CD4-positive, CD25-positive, alpha-beta regulatory T cell (primary cell): ENCODE results near the gene CAST. TPM values are rescaled to one million over a fixed set of nuclear protein-coding genes. Genes with fewer than 3 reads are reported as not detected.

ENCODE experiments used
- ATAC-seq, 2 donors: fragments of 150-1000 bp; cut with Tn5 transposase; one replicate each; pipeline ENCODE4 v1.10.0; 2021; ENCODE audit warnings: low read depth in 2 of 2, moderate number of reproducible peaks in 2 of 2, moderate library complexity in 1 of 2
- DNase-seq, 3 donors: peaks; one replicate each; pipeline versions ENCODE4 v3.0.0 to v3.0.0-alpha.2; 2012 to 2022; ENCODE audit warnings: mixed read lengths in 1 of 3
- H3K27ac ChIP-seq: one replicate; pipeline ENCODE4 v1.7.0; 2013; ENCODE audit warnings: mild to moderate bottlenecking, low read length; ENCODE audit not compliant: insufficient read depth, poor library complexity, severe bottlenecking
- H3K27me3 ChIP-seq: one replicate; pipeline ENCODE4 v1.7.0; 2013; ENCODE audit warnings: low read length; ENCODE audit not compliant: control insufficient read depth, insufficient read depth
- H3K36me3 ChIP-seq: one replicate; pipeline ENCODE4 v1.7.0; 2013; ENCODE audit warnings: mild to moderate bottlenecking, low read length, moderate library complexity; ENCODE audit not compliant: control insufficient read depth, insufficient read depth
- H3K4me1 ChIP-seq: 2 replicates; pipeline ENCODE4 v1.7.0; 2013; ENCODE audit warnings: mild to moderate bottlenecking, low read length; ENCODE audit not compliant: insufficient read depth, control insufficient read depth, poor library complexity, severe bottlenecking
- H3K4me3 ChIP-seq: one replicate; pipeline ENCODE4 v1.7.0; 2013; ENCODE audit warnings: low read depth, mild to moderate bottlenecking, low read length, moderate library complexity
- H3K9me3 ChIP-seq, 2 experiments: 1 replicate in 1 of 2; 2 replicates in 1 of 2; pipeline ENCODE4 v1.7.0; 2013; ENCODE audit warnings: low read length in 2 of 2, mild to moderate bottlenecking in 1 of 2, moderate library complexity in 1 of 2; ENCODE audit not compliant: control insufficient read depth in 2 of 2
- H3K27ac Mint-ChIP-seq, 3 donors: one replicate each; pipeline ENCODE4 v1.8.0; 2020 to 2022; ENCODE audit warnings: mild to moderate bottlenecking in 3 of 3, mixed read lengths in 3 of 3, moderate library complexity in 2 of 3
- H3K27me3 Mint-ChIP-seq: one replicate; pipeline ENCODE4 v1.8.0; 2022; ENCODE audit warnings: mild to moderate bottlenecking, mixed read lengths
- H3K36me3 Mint-ChIP-seq: one replicate; pipeline ENCODE4 v1.8.0; 2020; ENCODE audit warnings: mixed read lengths
- H3K4me1 Mint-ChIP-seq, 4 donors: one replicate each; pipeline ENCODE4 v1.8.0; 2020 to 2022; ENCODE audit warnings: mixed read lengths in 4 of 4, mild to moderate bottlenecking in 1 of 4
- H3K4me3 Mint-ChIP-seq, 4 donors: one replicate each; pipeline ENCODE4 v1.8.0; 2020 to 2022; ENCODE audit warnings: mild to moderate bottlenecking in 4 of 4, mixed read lengths in 4 of 4, moderate library complexity in 3 of 4
- H3K9me3 Mint-ChIP-seq, 7 donors: one replicate each; pipeline ENCODE4 v1.8.0; 2020 to 2022; ENCODE audit warnings: mixed read lengths in 7 of 7, mild to moderate bottlenecking in 3 of 7, moderate library complexity in 2 of 7
- polyA plus RNA-seq, 4 donors: library from polyadenylated mRNA; unstranded; fragments of 300-500 nt; fragmentation: Illumina TruSeq; gene quantifications; one replicate each; pipeline ENCODE4 v1.2.3, GENCODE V29; 2021
- total RNA-seq: library from RNA; stranded (reverse); gene quantifications from one replicate; pipeline ENCODE4 v1.2.3, GENCODE V29; 2022

The CAST gene
- total and polyA plus RNA-seq, 5 donors from 2014 or later, result 37.8 to 374 (median 48.2) TPM

GRCh38 chr5:96716007-96716406, 53.8 kb downstream of the CAST start:
- no peaks in the 10 kb centered on the region for H3K9me3 Mint-ChIP-seq
- peaks cover 20% of the 10 kb centered on the region for H3K36me3 Mint-ChIP-seq
- no peaks in the 10 kb centered on the region for H3K27me3 ChIP-seq
- peak; percentile 77 to 81 for ATAC-seq
- H3K27me3 Mint-ChIP-seq, result no peaks in the 10 kb centered on the region
- no peaks in the 10 kb centered on the region for H3K9me3 ChIP-seq
- H3K4me1 Mint-ChIP-seq, result peaks cover 44 to 83% (median 74%) of the 10 kb centered on the region in 4 donors
- peaks cover 40% of the 10 kb centered on the region for H3K4me1 ChIP-seq
- H3K27ac ChIP-seq, result peak overlapping the region; percentile 90
- peak overlapping the region; percentile 55 for H3K4me3 ChIP-seq
- H3K27ac Mint-ChIP-seq, result peak overlapping the region; percentile 92 to 99 (median 95)
- H3K4me3 Mint-ChIP-seq, result peak overlapping the region; percentile 52 to 78 (median 68)
- peak; percentile 39 to 80 (median 74) for DNase-seq
- H3K36me3 ChIP-seq, result peaks cover 4% of the 10 kb centered on the region

- Histone ChIP-seq H3K4me3 (peak overlapping the region; percentile 55), H3K9me3 (no peaks in the 10 kb centered on the region)
- peak overlapping the region in 3 of 4 donors; percentile 13 to 78 (median 52) for H3K4me3 Mint-ChIP-seq
Measured at GRCh38 chr5:96716716-96717115, 54.5 kb downstream of the CAST start.

GRCh38 chr5:96717874-96718273, 55.7 kb downstream of the CAST start:
- Mint-ChIP-seq H3K36me3 (peaks cover 20% of the 10 kb centered on the region), H3K9me3 (no peaks in the 10 kb centered on the region), H3K4me3 (peak overlapping the region in 1 of 4 donors; percentile 23), H3K4me1 (peaks cover 44 to 78% (median 71%) of the 10 kb centered on the region in 4 donors), H3K27me3 (no peaks in the 10 kb centered on the region), H3K27ac (peak overlapping the region; percentile 22 to 99 (median 81))
- Histone ChIP-seq H3K4me1 (peaks cover 40% of the 10 kb centered on the region), H3K9me3 (no peaks in the 10 kb centered on the region), H3K4me3 (no peak overlapping the region), H3K27ac (no peak overlapping the region), H3K27me3 (no peaks in the 10 kb centered on the region), H3K36me3 (peaks cover 4% of the 10 kb centered on the region)
- DNase-seq (no peak), ATAC-seq (no peak)

More at GRCh38 chr5:96716716-96717115, 54.5 kb downstream of the CAST start:
- peak overlapping the region; percentile 92 to 99 (median 94) for H3K27ac Mint-ChIP-seq
- Histone ChIP-seq H3K27ac (peak overlapping the region; percentile 90), H3K27me3 (no peaks in the 10 kb centered on the region), H3K36me3 (peaks cover 4% of the 10 kb centered on the region), H3K4me1 (peaks cover 40% of the 10 kb centered on the region)
- DNase-seq (no peak), ATAC-seq (no peak)
- peaks cover 42 to 84% (median 74%) of the 10 kb centered on the region in 4 donors for H3K4me1 Mint-ChIP-seq
- H3K9me3 Mint-ChIP-seq, result no peaks in the 10 kb centered on the region
- H3K36me3 Mint-ChIP-seq, result peaks cover 20% of the 10 kb centered on the region
- no peaks in the 10 kb centered on the region for H3K27me3 Mint-ChIP-seq

- Mint-ChIP-seq H3K27ac (peak overlapping the region; percentile 16 to 99 (median 53)), H3K9me3 (no peaks in the 10 kb centered on the region), H3K4me1 (peaks cover 44 to 76% (median 69%) of the 10 kb centered on the region in 4 donors), H3K4me3 (peak overlapping the region in 1 of 4 donors; percentile 1), H3K36me3 (peaks cover 22% of the 10 kb centered on the region), H3K27me3 (no peaks in the 10 kb centered on the region)
- no peak overlapping the region for H3K27ac ChIP-seq
- ATAC-seq, result no peak
- H3K27me3 ChIP-seq, result no peaks in the 10 kb centered on the region
- peaks cover 40% of the 10 kb centered on the region for H3K4me1 ChIP-seq
- DNase-seq, result no peak
- no peaks in the 10 kb centered on the region for H3K9me3 ChIP-seq
- peaks cover 4% of the 10 kb centered on the region for H3K36me3 ChIP-seq
- no peak overlapping the region for H3K4me3 ChIP-seq
Measured at GRCh38 chr5:96718635-96719077, 56.5 kb downstream of the CAST start.

- ATAC-seq, result no peak
- Histone ChIP-seq H3K27ac (no peak overlapping the region), H3K27me3 (no peaks in the 10 kb centered on the region), H3K4me3 (no peak overlapping the region), H3K36me3 (peaks cover 18% of the 10 kb centered on the region), H3K4me1 (peaks cover 24% of the 10 kb centered on the region), H3K9me3 (no peaks in the 10 kb centered on the region)
- Mint-ChIP-seq H3K4me3 (no peak overlapping the region), H3K36me3 (peaks cover 17% of the 10 kb centered on the region), H3K9me3 (no peaks in the 10 kb centered on the region), H3K27me3 (no peaks in the 10 kb centered on the region), H3K4me1 (peaks cover 32 to 68% (median 60%) of the 10 kb centered on the region in 4 donors), H3K27ac (peak overlapping the region; percentile 64 to 89 (median 88))
- no peak for DNase-seq
Measured at GRCh38 chr5:96720408-96720807, 58.2 kb downstream of the CAST start.

- no peak overlapping the region for H3K27ac ChIP-seq
- Mint-ChIP-seq H3K27me3 (no peaks in the 10 kb centered on the region), H3K4me3 (peak overlapping the region in 1 of 4 donors; percentile 5), H3K36me3 (peaks cover 17% of the 10 kb centered on the region), H3K4me1 (peaks cover 38 to 65% (median 53%) of the 10 kb centered on the region in 4 donors), H3K27ac (peak overlapping the region in 2 of 3 donors; percentile 12 to 64), H3K9me3 (no peaks in the 10 kb centered on the region)
- DNase-seq, result no peak
- no peak overlapping the region for H3K4me3 ChIP-seq
- peaks cover 15% of the 10 kb centered on the region for H3K4me1 ChIP-seq
- ATAC-seq, result no peak
- no peaks in the 10 kb centered on the region for H3K27me3 ChIP-seq
- peaks cover 19% of the 10 kb centered on the region for H3K36me3 ChIP-seq
- no peaks in the 10 kb centered on the region for H3K9me3 ChIP-seq
Measured at GRCh38 chr5:96721351-96721977, 59.3 kb downstream of the CAST start.

GRCh38 chr5:96725257-96725656, 63.1 kb downstream of the CAST start:
- H3K27me3 Mint-ChIP-seq, result no peaks in the 10 kb centered on the region
- no peak overlapping the region for H3K27ac ChIP-seq
- H3K4me3 ChIP-seq, result no peak overlapping the region
- no peak overlapping the region for H3K4me3 Mint-ChIP-seq
- H3K4me1 ChIP-seq, result peaks cover 6% of the 10 kb centered on the region
- H3K9me3 Mint-ChIP-seq, result no peaks in the 10 kb centered on the region
- peak overlapping the region in 1 of 3 donors; percentile 58 for H3K27ac Mint-ChIP-seq
- H3K9me3 ChIP-seq, result no peaks in the 10 kb centered on the region
- H3K36me3 Mint-ChIP-seq, result peaks cover 23% of the 10 kb centered on the region
- peaks cover 31 to 41% (median 34%) of the 10 kb centered on the region in 4 donors for H3K4me1 Mint-ChIP-seq
- H3K36me3 ChIP-seq, result peaks cover 41% of the 10 kb centered on the region
- no peak for ATAC-seq
- DNase-seq, result no peak
- H3K27me3 ChIP-seq, result no peaks in the 10 kb centered on the region

GRCh38 chr5:96726802-96727201, 64.6 kb downstream of the CAST start:
- peaks cover 30% of the 10 kb centered on the region for H3K36me3 Mint-ChIP-seq
- ATAC-seq (no peak), DNase-seq (no peak)
- no peaks in the 10 kb centered on the region for H3K9me3 Mint-ChIP-seq
- Histone ChIP-seq H3K27ac (no peak overlapping the region), H3K36me3 (peaks cover 51% of the 10 kb centered on the region), H3K4me3 (no peak overlapping the region), H3K27me3 (no peaks in the 10 kb centered on the region), H3K9me3 (no peaks in the 10 kb centered on the region), H3K4me1 (peaks cover 6% of the 10 kb centered on the region)
- peak overlapping the region in 2 of 3 donors; percentile 23 to 33 for H3K27ac Mint-ChIP-seq
- H3K27me3 Mint-ChIP-seq, result no peaks in the 10 kb centered on the region
- peaks cover 17 to 33% (median 27%) of the 10 kb centered on the region in 4 donors for H3K4me1 Mint-ChIP-seq
- H3K4me3 Mint-ChIP-seq, result no peak overlapping the region
